ENCODE measurements around the gene KLHL29.

KLHL29 gene

GRCh38 chr2:23453836-23454460 lies 69.0 kb downstream of the KLHL29 start:
- H3K9ac ChIP-seq (ENCODE audit: low read depth in 1 of 2, low read length in 2 of 2), result no peak overlapping the region
- H3K36me3 ChIP-seq (ENCODE audit: control insufficient read depth in 2 of 2, insufficient read depth in 2 of 2, low read length in 2 of 2), result no peaks in the 10 kb centered on the region
- no peak overlapping the region for H3K27ac ChIP-seq (ENCODE audit: low read depth in 2 of 2, low read length in 2 of 2)
- no peak overlapping the region for H3K4me3 ChIP-seq (ENCODE audit: low read length in 2 of 2)
- H3K27me3 ChIP-seq (ENCODE audit: control insufficient read depth in 2 of 2, insufficient read depth in 2 of 2, low read length in 2 of 2), result no peaks in the 10 kb centered on the region
- H3K4me1 ChIP-seq (ENCODE audit: control insufficient read depth in 2 of 2, insufficient read depth in 2 of 2, low read length in 2 of 2), result peaks cover 0 to 4% of the 10 kb centered on the region in 2 donors
- no peaks in the 10 kb centered on the region for H3K9me3 ChIP-seq (ENCODE audit: control insufficient read depth in 2 of 2, low read length in 2 of 2)

- H3K36me3 ChIP-seq (ENCODE audit: control insufficient read depth in 2 of 2, insufficient read depth in 2 of 2, low read length in 2 of 2), result no peaks in the 10 kb centered on the region
- no peaks in the 10 kb centered on the region for H3K27me3 ChIP-seq (ENCODE audit: control insufficient read depth in 2 of 2, insufficient read depth in 2 of 2, low read length in 2 of 2)
- peaks cover 0 to 4% of the 10 kb centered on the region in 2 donors for H3K4me1 ChIP-seq (ENCODE audit: control insufficient read depth in 2 of 2, insufficient read depth in 2 of 2, low read length in 2 of 2)
- no peak overlapping the region for H3K4me3 ChIP-seq (ENCODE audit: low read length in 2 of 2)
- H3K9me3 ChIP-seq (ENCODE audit: control insufficient read depth in 2 of 2, low read length in 2 of 2), result no peaks in the 10 kb centered on the region
- H3K27ac ChIP-seq (ENCODE audit: low read depth in 2 of 2, low read length in 2 of 2), result no peak overlapping the region
- H3K9ac ChIP-seq (ENCODE audit: low read depth in 1 of 2, low read length in 2 of 2), result no peak overlapping the region
These were observed 69.6 kb downstream of the KLHL29 start for GRCh38 chr2:23454501-23455120.

- Histone ChIP-seq H3K4me3 (ENCODE audit: low read length in 2 of 2) (no peak overlapping the region), H3K27me3 (ENCODE audit: control insufficient read depth in 2 of 2, insufficient read depth in 2 of 2, low read length in 2 of 2) (no peaks in the 10 kb centered on the region), H3K27ac (ENCODE audit: low read depth in 2 of 2, low read length in 2 of 2) (no peak overlapping the region), H3K9me3 (ENCODE audit: control insufficient read depth in 2 of 2, low read length in 2 of 2) (no peaks in the 10 kb centered on the region), H3K4me1 (ENCODE audit: control insufficient read depth in 2 of 2, insufficient read depth in 2 of 2, low read length in 2 of 2) (peaks cover 0 to 4% of the 10 kb centered on the region in 2 donors), H3K36me3 (ENCODE audit: control insufficient read depth in 2 of 2, insufficient read depth in 2 of 2, low read length in 2 of 2) (no peaks in the 10 kb centered on the region), H3K9ac (ENCODE audit: low read depth in 1 of 2, low read length in 2 of 2) (no peak overlapping the region)
These were observed 71.4 kb downstream of the KLHL29 start for GRCh38 chr2:23456396-23456795.

- Histone ChIP-seq H3K27me3 (ENCODE audit: control insufficient read depth in 2 of 2, insufficient read depth in 2 of 2, low read length in 2 of 2) (no peaks in the 10 kb centered on the region), H3K4me1 (ENCODE audit: control insufficient read depth in 2 of 2, insufficient read depth in 2 of 2, low read length in 2 of 2) (peaks cover 0 to 4% of the 10 kb centered on the region in 2 donors), H3K9ac (ENCODE audit: low read depth in 1 of 2, low read length in 2 of 2) (no peak overlapping the region), H3K27ac (ENCODE audit: low read depth in 2 of 2, low read length in 2 of 2) (no peak overlapping the region), H3K9me3 (ENCODE audit: control insufficient read depth in 2 of 2, low read length in 2 of 2) (no peaks in the 10 kb centered on the region), H3K4me3 (ENCODE audit: low read length in 2 of 2) (no peak overlapping the region), H3K36me3 (ENCODE audit: control insufficient read depth in 2 of 2, insufficient read depth in 2 of 2, low read length in 2 of 2) (no peaks in the 10 kb centered on the region)
These were observed 72.1 kb downstream of the KLHL29 start for GRCh38 chr2:23456881-23457760.

GRCh38 chr2:23457990-23458682 lies 73.2 kb downstream of the KLHL29 start:
- H3K9me3 ChIP-seq (ENCODE audit: control insufficient read depth in 2 of 2, low read length in 2 of 2), result no peaks in the 10 kb centered on the region
- H3K4me3 ChIP-seq (ENCODE audit: low read length in 2 of 2), result no peak overlapping the region
- H3K27me3 ChIP-seq (ENCODE audit: control insufficient read depth in 2 of 2, insufficient read depth in 2 of 2, low read length in 2 of 2), result no peaks in the 10 kb centered on the region
- H3K9ac ChIP-seq (ENCODE audit: low read depth in 1 of 2, low read length in 2 of 2), result no peak overlapping the region
- H3K4me1 ChIP-seq (ENCODE audit: control insufficient read depth in 2 of 2, insufficient read depth in 2 of 2, low read length in 2 of 2), result peaks cover 0 to 3% of the 10 kb centered on the region in 2 donors
- H3K27ac ChIP-seq (ENCODE audit: low read depth in 2 of 2, low read length in 2 of 2), result no peak overlapping the region
- H3K36me3 ChIP-seq (ENCODE audit: control insufficient read depth in 2 of 2, insufficient read depth in 2 of 2, low read length in 2 of 2), result no peaks in the 10 kb centered on the region

- H3K9ac ChIP-seq (ENCODE audit: low read depth in 1 of 2, low read length in 2 of 2), result no peak overlapping the region
- H3K27me3 ChIP-seq (ENCODE audit: control insufficient read depth in 2 of 2, insufficient read depth in 2 of 2, low read length in 2 of 2), result no peaks in the 10 kb centered on the region
- no peaks in the 10 kb centered on the region for H3K36me3 ChIP-seq (ENCODE audit: control insufficient read depth in 2 of 2, insufficient read depth in 2 of 2, low read length in 2 of 2)
- H3K4me1 ChIP-seq (ENCODE audit: control insufficient read depth in 2 of 2, insufficient read depth in 2 of 2, low read length in 2 of 2), result no peaks in the 10 kb centered on the region
- no peaks in the 10 kb centered on the region for H3K9me3 ChIP-seq (ENCODE audit: control insufficient read depth in 2 of 2, low read length in 2 of 2)
- no peak overlapping the region for H3K4me3 ChIP-seq (ENCODE audit: low read length in 2 of 2)
- H3K27ac ChIP-seq (ENCODE audit: low read depth in 2 of 2, low read length in 2 of 2), result no peak overlapping the region
These were observed 74.1 kb downstream of the KLHL29 start for GRCh38 chr2:23459032-23459431.

GRCh38 chr2:23460228-23460627 lies 75.2 kb downstream of the KLHL29 start:
- Histone ChIP-seq H3K9ac (ENCODE audit: low read depth in 1 of 2, low read length in 2 of 2) (no peak overlapping the region), H3K27ac (ENCODE audit: low read depth in 2 of 2, low read length in 2 of 2) (no peak overlapping the region), H3K4me1 (ENCODE audit: control insufficient read depth in 2 of 2, insufficient read depth in 2 of 2, low read length in 2 of 2) (no peaks in the 10 kb centered on the region), H3K4me3 (ENCODE audit: low read length in 2 of 2) (no peak overlapping the region), H3K36me3 (ENCODE audit: control insufficient read depth in 2 of 2, insufficient read depth in 2 of 2, low read length in 2 of 2) (no peaks in the 10 kb centered on the region), H3K9me3 (ENCODE audit: control insufficient read depth in 2 of 2, low read length in 2 of 2) (no peaks in the 10 kb centered on the region), H3K27me3 (ENCODE audit: control insufficient read depth in 2 of 2, insufficient read depth in 2 of 2, low read length in 2 of 2) (no peaks in the 10 kb centered on the region)

- no peaks in the 10 kb centered on the region for H3K4me1 ChIP-seq (ENCODE audit: control insufficient read depth in 2 of 2, insufficient read depth in 2 of 2, low read length in 2 of 2)
- no peak overlapping the region for H3K27ac ChIP-seq (ENCODE audit: low read depth in 2 of 2, low read length in 2 of 2)
These were observed 76.0 kb downstream of the KLHL29 start for GRCh38 chr2:23460993-23461392.

GRCh38 chr2:23464156-23464555 lies 79.2 kb downstream of the KLHL29 start:
- Histone ChIP-seq H3K27ac (ENCODE audit: low read depth in 2 of 2, low read length in 2 of 2) (no peak overlapping the region), H3K9ac (ENCODE audit: low read depth in 1 of 2, low read length in 2 of 2) (no peak overlapping the region), H3K4me3 (ENCODE audit: low read length in 2 of 2) (no peak overlapping the region), H3K36me3 (ENCODE audit: control insufficient read depth in 2 of 2, insufficient read depth in 2 of 2, low read length in 2 of 2) (no peaks in the 10 kb centered on the region), H3K4me1 (ENCODE audit: control insufficient read depth in 2 of 2, insufficient read depth in 2 of 2, low read length in 2 of 2) (no peaks in the 10 kb centered on the region), H3K27me3 (ENCODE audit: control insufficient read depth in 2 of 2, insufficient read depth in 2 of 2, low read length in 2 of 2) (no peaks in the 10 kb centered on the region), H3K9me3 (ENCODE audit: control insufficient read depth in 2 of 2, low read length in 2 of 2) (no peaks in the 10 kb centered on the region)

More at GRCh38 chr2:23460993-23461392, 76.0 kb downstream of the KLHL29 start:
- Histone ChIP-seq H3K27me3 (ENCODE audit: control insufficient read depth in 2 of 2, insufficient read depth in 2 of 2, low read length in 2 of 2) (no peaks in the 10 kb centered on the region), H3K36me3 (ENCODE audit: control insufficient read depth in 2 of 2, insufficient read depth in 2 of 2, low read length in 2 of 2) (no peaks in the 10 kb centered on the region), H3K9ac (ENCODE audit: low read depth in 1 of 2, low read length in 2 of 2) (no peak overlapping the region), H3K9me3 (ENCODE audit: control insufficient read depth in 2 of 2, low read length in 2 of 2) (no peaks in the 10 kb centered on the region), H3K4me3 (ENCODE audit: low read length in 2 of 2) (no peak overlapping the region)
